OCI-LY3 (cell line): Measurements from ENCODE around the gene CCDC54.
A peak's percentile ranks its signal among the peaks of the same experiment; 100 is the strongest.

Experiments
- H2AFZ ChIP-seq: fragments of 200-600, 300-600 bp; shearing (Covaris generic); 2 replicates; pipeline ENCODE4 v1.6.0; 2014; ENCODE audit warnings: antibody characterized with exemption, low read depth, low read length
- H3K27ac ChIP-seq: fragments of 200-600, 300-600 bp; sonication (generic); 2 replicates; pipeline ENCODE4 v1.5.1; 2014; ENCODE audit warnings: mild to moderate bottlenecking, low read length, moderate library complexity, mixed read lengths
- H3K27me3 ChIP-seq: fragments of 200-600, 300-600 bp; sonication (generic); 2 replicates; pipeline ENCODE4 v1.6.1; 2014; ENCODE audit warnings: low read depth, low read length, mixed read lengths
- H3K36me3 ChIP-seq: fragments of 200-600, 300-600 bp; sonication (generic); replicated peaks from 2 replicates; pipeline ENCODE3; 2014; ENCODE audit warnings: low read depth, low read length, mixed read lengths
- H3K4me1 ChIP-seq: fragments of 300-600, 200-600 bp; sonication (generic); 2 replicates; pipeline ENCODE4 v1.6.1; 2014; ENCODE audit warnings: low read length, mixed read lengths
- H3K4me2 ChIP-seq: fragments of 200-600, 300-600 bp; sonication (generic); 2 replicates; pipeline ENCODE4 v1.6.1; 2014; ENCODE audit warnings: low read length, mixed read lengths
- H3K4me3 ChIP-seq: fragments of 300-600, 200-600 bp; sonication (generic); 2 replicates; pipeline ENCODE4 v1.5.1; 2014; ENCODE audit warnings: antibody characterized with exemption, mild to moderate bottlenecking, low read length, moderate library complexity
- H3K79me2 ChIP-seq: fragments of 300-600, 200-600 bp; shearing (Covaris generic); 2 replicates; pipeline ENCODE4 v1.6.1; 2014; ENCODE audit warnings: mild to moderate bottlenecking, low read length, mixed read lengths
- H3K9ac ChIP-seq: fragments of 300-600, 200-600 bp; shearing (Covaris generic); 2 replicates; pipeline ENCODE4 v1.6.0; 2014; ENCODE audit warnings: mild to moderate bottlenecking, low read length, moderate library complexity
- H3K9me3 ChIP-seq: fragments of 200-600, 300-600 bp; shearing (Covaris generic); 2 replicates; pipeline ENCODE4 v1.6.1; 2014; ENCODE audit warnings: low read length, mixed read lengths; ENCODE audit not compliant: insufficient read depth
- H4K20me1 ChIP-seq: fragments of 200-600, 300-600 bp; sonication (generic); 2 replicates; pipeline ENCODE4 v1.6.1; 2016; ENCODE audit warnings: low read length, mixed read lengths; ENCODE audit not compliant: insufficient read depth
- CTCF ChIP-seq: fragments of 200-600, 300-600 bp; sonication (generic); IDR thresholded peaks from 2 replicates; pipeline ENCODE4 v1.5.1; 2014; ENCODE audit warnings: antibody characterized with exemption, low read length, low read depth
- EZH2phosphoT487 ChIP-seq: fragments of 200-600 bp; shearing (Covaris generic); IDR thresholded peaks from 2 replicates; pipeline ENCODE4 v1.6.1; 2018; ENCODE audit warnings: antibody characterized with exemption, mixed run types, low read depth

CCDC54 gene

GRCh38 chr3:107421881-107422280 lies 44.6 kb downstream of the CCDC54 start:
- no peak for TF ChIP-seq CTCF
- no peak for TF ChIP-seq EZH2phosphoT487
- Histone ChIP-seq H3K27ac (no peak overlapping the region), H3K27me3 (peaks cover 11% of the 10 kb centered on the region; the same call in 1 of the 2 replicates)

GRCh38 chr3:107425033-107425432 lies 47.8 kb downstream of the CCDC54 start:
- no peaks in the 10 kb centered on the region for H3K36me3 ChIP-seq
- no peak for TF ChIP-seq CTCF
- TF ChIP-seq EZH2phosphoT487, result no peak
- H3K79me2 ChIP-seq, result no peaks in the 10 kb centered on the region
- H3K9me3 ChIP-seq, result no peaks in the 10 kb centered on the region
- H3K27me3 ChIP-seq, result peaks cover 11% of the 10 kb centered on the region; the same call in 1 of the 2 replicates
- H3K4me1 ChIP-seq, result peaks cover 10% of the 10 kb centered on the region
- 0 out of 2 replicates have a peak overlapping the region, but pooled peaks have one; percentile 7 for H3K4me2 ChIP-seq
- H2AFZ ChIP-seq, result no peak overlapping the region
- H3K27ac ChIP-seq, result no peak overlapping the region
- H3K4me3 ChIP-seq, result no peak overlapping the region
- no peak overlapping the region for H3K9ac ChIP-seq
- no peaks in the 10 kb centered on the region for H4K20me1 ChIP-seq

More at GRCh38 chr3:107421881-107422280, 44.6 kb downstream of the CCDC54 start:
- Histone ChIP-seq H3K9ac (no peak overlapping the region), H3K4me2 (no peak overlapping the region), H3K4me1 (peaks cover 10% of the 10 kb centered on the region), H3K79me2 (no peaks in the 10 kb centered on the region), H3K4me3 (no peak overlapping the region), H4K20me1 (no peaks in the 10 kb centered on the region), H3K36me3 (no peaks in the 10 kb centered on the region), H2AFZ (no peak overlapping the region), H3K9me3 (no peaks in the 10 kb centered on the region)

GRCh38 chr3:107426223-107426622 lies 49.0 kb downstream of the CCDC54 start:
- peaks cover 10% of the 10 kb centered on the region for H3K4me1 ChIP-seq

More at GRCh38 chr3:107426223-107426622, 49.0 kb downstream of the CCDC54 start:
- Histone ChIP-seq H3K4me3 (no peak overlapping the region), H3K27ac (no peak overlapping the region), H3K27me3 (peaks cover 7% of the 10 kb centered on the region; the same call in 1 of the 2 replicates), H3K36me3 (no peaks in the 10 kb centered on the region), H3K79me2 (no peaks in the 10 kb centered on the region), H3K4me2 (no peak overlapping the region), H3K9me3 (no peaks in the 10 kb centered on the region), H2AFZ (no peak overlapping the region), H3K9ac (no peak overlapping the region), H4K20me1 (no peaks in the 10 kb centered on the region)
- TF ChIP-seq CTCF, result no peak
- TF ChIP-seq EZH2phosphoT487, result no peak
